Endothelial cell of umbilical vein (primary cell): ENCODE measurements around the gene BLOC1S4. TPM values are rescaled to one million over a fixed set of nuclear protein-coding genes. Genes with fewer than 3 reads are reported as not detected.

Experiments
- BruUV-seq: library from RNA; stranded (reverse); fragments of 400-500 nt; replicated peaks from 2 replicates; lab custom pipeline; 2021; lab: Mats Ljungman, UMichigan
- CTCF ChIA-PET: fragments of 300-600, 350-600 bp; sonication (Branson Sonifier 250); formaldehyde crosslinking; loops from one replicate; lab custom pipeline; 2021; ENCODE audit warnings: antibody characterized with exemption, inconsistent platforms; lab: Charles Lee
- POLR2A ChIA-PET: fragments of 300-600, 350-600 bp; sonication (Branson Sonifier 250); formaldehyde crosslinking; loops from one replicate; lab custom pipeline; 2021; ENCODE audit warnings: antibody characterized with exemption, inconsistent platforms; lab: Charles Lee
- DNase-seq: peaks from one replicate; pipeline ENCODE4 v3.0.0-alpha.2; 2011; ENCODE audit warnings: low read depth, low spot score
- FAIRE-seq: peaks from 2 replicates; lab custom pipeline; 2011; peaks lifted over from hg19 to GRCh38; lab: Jason Lieb, UNC
- H2AFZ ChIP-seq: 2 replicates; pipeline ENCODE4 v1.6.0; 2012; ENCODE audit warnings: low read depth, low read length, control low read depth, inconsistent platforms
- H3K27ac ChIP-seq: 2 replicates; pipeline ENCODE4 v1.5.1; 2011; ENCODE audit warnings: low read depth, mild to moderate bottlenecking, control low read depth, low read length, moderate library complexity; ENCODE audit not compliant: insufficient read depth
- H3K27me3 ChIP-seq, 2 experiments: 2 replicates each; pipeline versions ENCODE4 v1.6.0 to v1.6.1; 2011; ENCODE audit warnings: low read length in 2 of 2, mixed read lengths in 1 of 2; ENCODE audit not compliant: control insufficient read depth in 2 of 2, insufficient read depth in 2 of 2
- H3K36me3 ChIP-seq, 2 experiments: 2 replicates in 1 of 2; 3 replicates in 1 of 2; pipeline ENCODE4 v1.5.1; 2011; ENCODE audit warnings: low read length in 2 of 2, mild to moderate bottlenecking in 1 of 2, moderate library complexity in 1 of 2; ENCODE audit not compliant: control insufficient read depth in 2 of 2, insufficient read depth in 2 of 2; ENCODE audit errors: extremely low read depth in 1 of 2
- H3K4me1 ChIP-seq: 3 replicates; pipeline ENCODE4 v1.5.1; 2011; ENCODE audit warnings: mild to moderate bottlenecking, low read length; ENCODE audit not compliant: control insufficient read depth, insufficient read depth; ENCODE audit errors: extremely low read depth
- H3K4me2 ChIP-seq: 2 replicates; pipeline ENCODE4 v1.6.1; 2011; ENCODE audit warnings: low read length, control low read depth, mixed read lengths; ENCODE audit not compliant: insufficient read depth
- H3K4me3 ChIP-seq, 3 experiments: fragments of 200-600 bp in 1 of 3; sonication (generic), shearing (Covaris generic) in 1 of 3; replicated peaks in 1 of 3; 2 replicates each; pipeline ENCODE4 v1.5.1; 2011 to 2016; ENCODE audit warnings: control low read depth in 3 of 3, low read length in 3 of 3, mild to moderate bottlenecking in 2 of 3, inconsistent platforms in 1 of 3, low read depth in 1 of 3, moderate library complexity in 1 of 3; ENCODE audit not compliant: insufficient read depth in 1 of 3
- H3K79me2 ChIP-seq: 2 replicates; pipeline ENCODE4 v1.6.0; 2012; ENCODE audit warnings: low read length, inconsistent platforms; ENCODE audit not compliant: control insufficient read depth, insufficient read depth
- H3K9ac ChIP-seq: replicated peaks from 2 replicates; pipeline ENCODE3; 2011; ENCODE audit warnings: low read length, control low read depth; ENCODE audit not compliant: insufficient read depth; ENCODE audit errors: extremely low read depth
- H3K9me1 ChIP-seq: replicated peaks from 3 replicates; pipeline ENCODE4 v1.6.0; 2011; ENCODE audit warnings: mild to moderate bottlenecking, low read length; ENCODE audit not compliant: control insufficient read depth, insufficient read depth; ENCODE audit errors: extremely low read depth
- H3K9me3 ChIP-seq: replicated peaks from 2 replicates; pipeline ENCODE4 v1.5.1; 2012; ENCODE audit warnings: low read length, inconsistent platforms; ENCODE audit not compliant: control insufficient read depth, insufficient read depth
- H4K20me1 ChIP-seq: replicated peaks from 2 replicates; pipeline ENCODE3; 2011; ENCODE audit warnings: mild to moderate bottlenecking, low read length; ENCODE audit not compliant: control insufficient read depth, insufficient read depth; ENCODE audit errors: extremely low read depth
- EZH2 ChIP-seq: IDR thresholded peaks from 2 replicates; pipeline ENCODE4 v1.6.1; 2012; ENCODE audit warnings: borderline replicate concordance, low read depth, mild to moderate bottlenecking, moderate library complexity, low read length, inconsistent platforms; ENCODE audit not compliant: severe bottlenecking
- FOS ChIP-seq: IDR thresholded peaks from 2 replicates; pipeline ENCODE4 v1.6.1; 2011; ENCODE audit warnings: mild to moderate bottlenecking, low read length, moderate library complexity, borderline replicate concordance; ENCODE audit not compliant: insufficient read depth
- GATA2 ChIP-seq: IDR thresholded peaks from 2 replicates; pipeline ENCODE4 v1.7.0; 2011; ENCODE audit warnings: low read depth, mild to moderate bottlenecking, moderate library complexity, mixed read lengths, low read length; ENCODE audit not compliant: insufficient read length, insufficient read depth
- JUN ChIP-seq: IDR thresholded peaks from 2 replicates; pipeline ENCODE4 v1.6.1; 2011; ENCODE audit warnings: borderline replicate concordance, low read depth; ENCODE audit not compliant: insufficient read length, insufficient read depth
- MAX ChIP-seq: IDR thresholded peaks from 2 replicates; pipeline ENCODE4 v1.6.1; 2011; ENCODE audit not compliant: insufficient read depth, insufficient read length
- MYC ChIP-seq: IDR thresholded peaks from one replicate; pipeline ENCODE4 v1.6.1; 2011; ENCODE audit warnings: mild to moderate bottlenecking, low read depth, low read length
- POLR2A ChIP-seq: IDR thresholded peaks from 2 replicates; pipeline ENCODE4 v1.6.1; 2012; ENCODE audit warnings: low read depth, mild to moderate bottlenecking, control low read depth, low read length
- POLR2AphosphoS5 ChIP-seq: IDR thresholded peaks from 2 replicates; pipeline ENCODE4 v1.6.1; 2012; ENCODE audit warnings: low read depth, mild to moderate bottlenecking, control low read depth, low read length, moderate library complexity; ENCODE audit not compliant: insufficient read depth
- dilution Hi-C: fragments of 300-500 bp; cut with MboI; formaldehyde crosslinking; loops from one replicate; pipeline ENCODE4 v1.15.0; 2019; ENCODE audit warnings: low sequenced_read_pairs; ENCODE audit not compliant: extremely low pct_ligation_motif_present
- intact Hi-C: fragments of 100-400 bp; cut with micrococcal nuclease; formaldehyde crosslinking; loops from one replicate; pipeline ENCODE4 v1.10.0; 2022
- polyA plus RNA-seq, 4 experiments: library from polyadenylated mRNA; depleted of rRNA in 3 of 4; stranded (reverse) in 3 of 4; unstranded in 1 of 4; fragments of >200 nt; gene quantifications; 2 replicates each; pipeline versions ENCODE4 v1.2.1 to v1.2.3, GENCODE V29; 2011 to 2012; ENCODE audit warnings: missing spikeins in 1 of 4
- total RNA-seq: library from RNA; stranded (reverse); gene quantifications from 2 replicates; pipeline ENCODE4 v1.2.3, GENCODE V29; 2021
- TF ChIP-seq, protein P1 (sequence below), 2 donors: IDR thresholded peaks; 1 replicate in 1 of 2; 2 replicates in 1 of 2; pipeline ENCODE4 v1.5.1; 2011; ENCODE audit warnings: low read length in 2 of 2, mild to moderate bottlenecking in 2 of 2, moderate library complexity in 2 of 2, control low read depth in 1 of 2, inconsistent platforms in 1 of 2, low read depth in 1 of 2; ENCODE audit not compliant: insufficient read depth in 1 of 2; ENCODE audit errors: extremely low read depth in 1 of 2

Gene BLOC1S4
- total and polyA plus RNA-seq, 2 donors (not counting 3 experiments of a cell fraction or from before 2014, with no cell fraction given) = 12.7 to 16.9 TPM

GRCh38 chr4:6692379-6692778 lies 23.6 kb upstream of the BLOC1S4 start:
- no peak for DNase-seq
- intact Hi-C loops = no loop called here
- TF ChIP-seq FOS (no peak), MAX (no peak), JUN (no peak), POLR2AphosphoS5 (no peak), MYC (no peak), GATA2 (no peak), POLR2A (no peak), EZH2 (no peak)
- TF ChIP-seq, protein P1, sequence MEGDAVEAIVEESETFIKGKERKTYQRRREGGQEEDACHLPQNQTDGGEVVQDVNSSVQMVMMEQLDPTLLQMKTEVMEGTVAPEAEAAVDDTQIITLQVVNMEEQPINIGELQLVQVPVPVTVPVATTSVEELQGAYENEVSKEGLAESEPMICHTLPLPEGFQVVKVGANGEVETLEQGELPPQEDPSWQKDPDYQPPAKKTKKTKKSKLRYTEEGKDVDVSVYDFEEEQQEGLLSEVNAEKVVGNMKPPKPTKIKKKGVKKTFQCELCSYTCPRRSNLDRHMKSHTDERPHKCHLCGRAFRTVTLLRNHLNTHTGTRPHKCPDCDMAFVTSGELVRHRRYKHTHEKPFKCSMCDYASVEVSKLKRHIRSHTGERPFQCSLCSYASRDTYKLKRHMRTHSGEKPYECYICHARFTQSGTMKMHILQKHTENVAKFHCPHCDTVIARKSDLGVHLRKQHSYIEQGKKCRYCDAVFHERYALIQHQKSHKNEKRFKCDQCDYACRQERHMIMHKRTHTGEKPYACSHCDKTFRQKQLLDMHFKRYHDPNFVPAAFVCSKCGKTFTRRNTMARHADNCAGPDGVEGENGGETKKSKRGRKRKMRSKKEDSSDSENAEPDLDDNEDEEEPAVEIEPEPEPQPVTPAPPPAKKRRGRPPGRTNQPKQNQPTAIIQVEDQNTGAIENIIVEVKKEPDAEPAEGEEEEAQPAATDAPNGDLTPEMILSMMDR (IDR thresholded peaks at IDR 0.05; ENCODE audit: extremely low read depth in 1 of 2, insufficient read depth in 1 of 2, low read depth in 1 of 2, low read length in 2 of 2) = no peak
- no peaks in the 10 kb centered on the region for H3K79me2 ChIP-seq
- H3K4me1 ChIP-seq = peaks cover 8% of the 10 kb centered on the region
- BruUV-seq = no TSS peak
- H4K20me1 ChIP-seq = no peaks in the 10 kb centered on the region
- H3K9ac ChIP-seq = no peak overlapping the region
- ChIA-PET POLR2A (no interaction called here), CTCF (interaction anchor here (1.0 kb wide), 1 partner anchor 9 kb away, joined by 3 read pairs; no protein-coding TSS in a partner anchor)
- no peaks in the 10 kb centered on the region for H3K9me1 ChIP-seq
- dilution Hi-C loops = no loop called here
- no peak overlapping the region for H2AFZ ChIP-seq
- no peaks in the 10 kb centered on the region for H3K36me3 ChIP-seq
- H3K27me3 ChIP-seq = no peaks in the 10 kb centered on the region
- H3K4me2 ChIP-seq = no peak overlapping the region
- no peak overlapping the region for H3K4me3 ChIP-seq
- FAIRE-seq = no peak
- no peak overlapping the region for H3K27ac ChIP-seq
- no peaks in the 10 kb centered on the region for H3K9me3 ChIP-seq
